Measurements from ENCODE around the gene TAS2R7. TPM values are rescaled to one million over a fixed set of nuclear protein-coding genes. Genes with fewer than 3 reads are reported as not detected.
"Not testable (repeated sequence)": the region's sequence is repeated elsewhere in the genome, so short reads cannot be mapped to it uniquely, and the experiment has no call there.

The TAS2R7 gene
- total and polyA plus RNA-seq, 10 donors: not detected

GRCh38 chr12:10794222-10794621, 8.2 kb downstream of the TAS2R7 start:
- Histone ChIP-seq H3K27me3 (replicated peaks in 1 of 7) (no peaks in the 10 kb centered on the region), H3K9me3 (no peaks in the 10 kb centered on the region), H3K27ac (no peak overlapping the region), H3K4me1 (no peaks in the 10 kb centered on the region), H3K4me3 (no peak overlapping the region), H3K36me3 (no peaks in the 10 kb centered on the region)
- TF ChIP-seq POLR2AphosphoS5 (IDR thresholded peaks at IDR 0.05) (no peak), CTCF (IDR thresholded peaks at IDR 0.05 in 8 of 11, conservative IDR thresholded peaks at IDR 0.05 in 3 of 11) (no peak), POLR2A (IDR thresholded peaks at IDR 0.05) (no peak)
- WGBS, 5 donors: 70 to 81% (median 78%) methylated on average over 2 of the region's 2 CpGs
- intact Hi-C loops (cut with DNase I; ENCODE audit: low total_unique reads): no loop called here
- no peak for DNase-seq

GRCh38 chr12:10791769-10792168, 10.7 kb downstream of the TAS2R7 start:
- 90 to 96% (median 91%) methylated on average over 4 of the region's 4 CpGs for WGBS, 5 donors

GRCh38 chr12:10783252-10783651, 19.2 kb downstream of the TAS2R7 start:
- intact Hi-C loops (cut with DNase I; ENCODE audit: low total_unique reads): no loop called here
- H3K4me3 ChIP-seq: no peak overlapping the region
- no peaks in the 10 kb centered on the region for H3K9me3 ChIP-seq
- H3K27ac ChIP-seq: no peak overlapping the region
- no peak for DNase-seq
- WGBS, 5 donors: 75 to 86% (median 83%) methylated on average over 5 of the region's 5 CpGs
- no peaks in the 10 kb centered on the region for H3K36me3 ChIP-seq
- no peaks in the 10 kb centered on the region for H3K27me3 ChIP-seq (replicated peaks in 1 of 7)
- no peaks in the 10 kb centered on the region for H3K4me1 ChIP-seq
- TF ChIP-seq CTCF (IDR thresholded peaks at IDR 0.05 in 8 of 11, conservative IDR thresholded peaks at IDR 0.05 in 3 of 11) (no peak), POLR2AphosphoS5 (IDR thresholded peaks at IDR 0.05) (no peak), POLR2A (IDR thresholded peaks at IDR 0.05) (no peak)

More at GRCh38 chr12:10791769-10792168, 10.7 kb downstream of the TAS2R7 start:
- H3K4me3 ChIP-seq; H3K9me3 ChIP-seq; DNase-seq; H3K4me1 ChIP-seq; H3K27ac ChIP-seq; intact Hi-C loops (cut with DNase I; ENCODE audit: low total_unique reads); H3K36me3 ChIP-seq; H3K27me3 ChIP-seq (replicated peaks in 1 of 7): not testable (repeated sequence)

- no peaks in the 10 kb centered on the region for H3K9me3 ChIP-seq
- no peak overlapping the region for H3K27ac ChIP-seq
- H3K4me3 ChIP-seq: no peak overlapping the region
- no peaks in the 10 kb centered on the region for H3K4me1 ChIP-seq
- H3K36me3 ChIP-seq: no peaks in the 10 kb centered on the region
- intact Hi-C loops (cut with DNase I; ENCODE audit: low total_unique reads): no loop called here
- DNase-seq: no peak
- peaks cover 0 to 5% (median 0%) of the 10 kb centered on the region in 7 donors for H3K27me3 ChIP-seq (replicated peaks in 1 of 7)
- TF ChIP-seq CTCF (IDR thresholded peaks at IDR 0.05 in 8 of 11, conservative IDR thresholded peaks at IDR 0.05 in 3 of 11) (no peak), POLR2A (IDR thresholded peaks at IDR 0.05) (no peak), POLR2AphosphoS5 (IDR thresholded peaks at IDR 0.05) (no peak)
- WGBS, 5 donors: 79 to 94% (median 89%) methylated on average over 2 of the region's 2 CpGs
These were observed 23.3 kb downstream of the TAS2R7 start for GRCh38 chr12:10779103-10779502.
